ENCODE measurements around the gene TRPM7.
A peak's percentile ranks its signal among the peaks of the same experiment; 100 is the strongest.
"Not testable (repeated sequence)": the region's sequence is repeated elsewhere in the genome, so short reads cannot be mapped to it uniquely, and the experiment has no call there.

Gene TRPM7

GRCh38 chr15:50655555-50655954, 31.0 kb downstream of the TRPM7 start:
- DNase-seq (ENCODE audit: low read depth, low spot score) = no peak

DNA sequence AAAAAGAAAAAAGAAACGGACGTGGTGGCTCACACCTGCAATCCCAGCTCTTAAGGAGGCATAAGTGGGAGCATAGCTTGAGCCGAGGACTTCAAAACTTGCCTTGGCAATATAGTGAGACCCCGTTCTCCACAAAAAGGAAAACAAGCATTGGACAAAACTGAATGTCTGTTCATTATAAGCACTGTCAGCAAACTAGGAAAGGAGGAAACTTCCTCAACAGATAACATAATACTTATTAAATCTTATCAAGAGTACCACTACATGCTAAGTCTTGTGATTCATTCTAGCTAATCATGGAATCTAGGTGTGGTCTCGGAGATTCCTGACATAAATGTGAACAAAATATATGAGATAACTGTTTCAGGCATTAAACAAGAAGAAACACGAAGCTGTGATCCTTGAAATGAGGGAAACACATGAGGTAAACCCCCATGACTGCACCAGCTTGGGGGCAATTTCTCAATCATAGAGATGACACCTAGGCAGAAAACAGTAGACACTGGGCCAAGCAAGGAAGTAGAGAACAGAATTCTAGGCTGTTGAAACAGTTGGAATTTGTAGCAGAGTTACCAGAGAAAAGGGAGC, 33.3 kb downstream of the TRPM7 start:
- no peak for DNase-seq (ENCODE audit: low read depth, low spot score)

DNA sequence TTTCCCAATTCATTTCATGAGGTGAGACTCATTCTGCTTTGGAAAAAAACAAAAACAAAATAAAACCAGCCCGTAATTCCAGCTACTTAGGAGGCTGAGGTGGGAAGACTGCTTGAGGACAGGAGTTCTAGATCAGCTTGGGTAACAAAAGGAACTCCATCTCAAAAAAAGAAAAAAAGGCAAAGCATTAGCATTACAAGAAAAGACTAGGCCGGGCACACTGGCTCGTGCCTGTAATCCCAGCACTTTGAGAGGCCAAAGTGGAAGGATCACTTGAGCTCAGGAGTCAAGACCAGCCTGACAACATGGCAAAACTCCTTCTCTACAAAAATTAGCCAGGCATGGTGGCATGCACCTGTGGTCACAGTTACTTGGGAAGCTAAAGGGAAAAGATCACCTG, 33.9 kb downstream of the TRPM7 start:
- peak; percentile 59 for DNase-seq (ENCODE audit: low read depth, low spot score)

GRCh38 chr15:50641318-50641717, 45.3 kb downstream of the TRPM7 start:
- no peak for DNase-seq (ENCODE audit: low read depth, low spot score)

- DNase-seq (ENCODE audit: low read depth, low spot score) = no peak
Measured at GRCh38 chr15:50636146-50636545, 50.5 kb downstream of the TRPM7 start.

- DNase-seq (ENCODE audit: low read depth, low spot score) = no peak
Measured at GRCh38 chr15:50633653-50634052, 52.9 kb downstream of the TRPM7 start.

DNA sequence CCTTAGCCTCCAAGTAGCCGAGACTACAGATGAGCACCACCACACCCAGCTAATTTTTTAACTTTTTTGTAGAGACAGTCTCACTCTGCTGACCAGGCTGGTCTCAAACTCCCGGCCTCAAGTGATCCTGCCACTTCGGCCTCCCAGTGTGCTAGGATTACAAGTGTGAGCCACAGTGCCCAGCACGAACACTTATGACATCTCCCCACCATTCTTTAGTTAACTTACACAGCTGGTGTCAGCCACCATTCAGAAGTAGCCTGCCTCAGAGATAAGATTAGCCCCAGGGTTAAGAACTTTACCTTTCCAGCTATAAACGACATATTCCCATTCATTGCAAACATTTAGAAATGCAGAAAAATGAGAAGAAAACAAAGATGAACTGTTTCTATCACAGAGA, 58.2 kb downstream of the TRPM7 start:
- no peak for DNase-seq (ENCODE audit: low read depth, low spot score)

GRCh38 chr15:50627351-50628055, 59.1 kb downstream of the TRPM7 start:
- DNase-seq (ENCODE audit: low read depth, low spot score) = no peak

GRCh38 chr15:50624616-50625168, 61.9 kb downstream of the TRPM7 start:
- DNase-seq (ENCODE audit: low read depth, low spot score) = no peak

- not testable (repeated sequence) for DNase-seq (ENCODE audit: low read depth, low spot score)
Measured at GRCh38 chr15:50622361-50622943, 64.1 kb downstream of the TRPM7 start.

- DNase-seq (ENCODE audit: low read depth, low spot score) = not testable (repeated sequence)
Measured at GRCh38 chr15:50616960-50617359, 69.6 kb downstream of the TRPM7 start.

DNA sequence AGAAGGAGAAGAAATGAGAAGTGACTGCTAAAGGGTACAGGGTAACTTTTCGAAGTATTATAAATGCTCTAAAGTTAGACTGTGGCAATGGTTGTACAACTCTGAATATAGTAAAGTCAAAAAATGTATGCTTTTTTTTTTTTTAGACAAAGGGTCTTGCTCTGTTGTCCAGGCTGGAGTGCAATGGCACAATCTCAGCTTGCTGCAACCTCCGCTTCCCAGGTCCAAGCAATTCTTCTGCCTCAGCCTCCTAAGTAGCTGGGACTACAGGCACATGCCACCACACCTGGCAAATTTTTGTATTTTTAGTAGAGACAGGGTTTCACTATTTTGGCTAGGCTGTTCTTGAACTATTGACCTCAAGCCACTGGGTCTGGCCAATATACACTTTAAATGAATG, 70.0 kb downstream of the TRPM7 start:
- DNase-seq (ENCODE audit: low read depth, low spot score) = not testable (repeated sequence)

DNA sequence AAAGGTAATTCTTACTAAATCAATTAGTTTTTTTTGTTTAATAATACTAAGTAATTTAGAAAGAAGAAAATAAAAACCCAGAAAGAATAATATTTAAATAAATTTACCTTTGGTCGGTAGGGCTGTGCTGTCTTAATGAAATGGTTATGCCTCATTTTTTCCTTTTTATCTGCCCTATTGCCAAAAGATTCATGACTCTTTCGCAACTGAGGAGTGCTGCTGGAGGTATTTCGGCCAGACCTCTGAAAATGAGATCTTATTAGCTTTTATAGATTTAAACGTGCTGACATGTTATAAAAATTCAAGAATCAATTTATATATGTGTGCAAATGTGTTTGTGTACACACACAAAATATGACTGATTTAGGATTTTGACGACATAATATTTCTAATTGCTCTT, 73.0 kb downstream of the TRPM7 start:
- no peak for DNase-seq (ENCODE audit: low read depth, low spot score)

GRCh38 chr15:50607129-50607528, 79.5 kb downstream of the TRPM7 start:
- no peak for DNase-seq (ENCODE audit: low read depth, low spot score)

GRCh38 chr15:50605462-50605861, 81.1 kb downstream of the TRPM7 start:
- DNase-seq (ENCODE audit: low read depth, low spot score) = no peak

- DNase-seq (ENCODE audit: low read depth, low spot score) = not testable (repeated sequence)
Measured at GRCh38 chr15:50602028-50602427, 84.6 kb downstream of the TRPM7 start.

DNA sequence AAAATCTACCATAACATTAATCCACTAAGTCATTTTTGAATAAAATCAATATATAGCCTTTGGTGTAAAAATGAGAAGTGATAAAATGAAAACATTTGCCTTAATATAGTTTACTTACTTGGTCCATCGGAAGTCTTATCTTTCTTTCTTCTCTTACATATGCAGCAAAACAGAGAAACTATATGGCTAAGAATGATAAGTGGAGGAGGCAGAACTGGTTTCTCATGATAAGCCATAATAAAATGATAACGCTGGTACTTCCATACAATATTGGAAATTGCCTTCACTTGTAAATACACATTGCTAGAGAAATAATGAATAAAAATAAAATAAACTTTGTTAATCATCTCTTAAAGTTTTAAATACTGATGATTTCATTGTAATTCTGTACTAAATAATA, 92.3 kb downstream of the TRPM7 start:
- DNase-seq (ENCODE audit: low read depth, low spot score) = no peak

- DNase-seq (ENCODE audit: low read depth, low spot score) = no peak
Measured at GRCh38 chr15:50593761-50594160, 92.8 kb downstream of the TRPM7 start.

GRCh38 chr15:50590288-50590687, 96.3 kb downstream of the TRPM7 start:
- DNase-seq (ENCODE audit: low read depth, low spot score) = no peak

GRCh38 chr15:50577492-50577891, 109.1 kb downstream of the TRPM7 start:
- no peak for DNase-seq (ENCODE audit: low read depth, low spot score)

DNA sequence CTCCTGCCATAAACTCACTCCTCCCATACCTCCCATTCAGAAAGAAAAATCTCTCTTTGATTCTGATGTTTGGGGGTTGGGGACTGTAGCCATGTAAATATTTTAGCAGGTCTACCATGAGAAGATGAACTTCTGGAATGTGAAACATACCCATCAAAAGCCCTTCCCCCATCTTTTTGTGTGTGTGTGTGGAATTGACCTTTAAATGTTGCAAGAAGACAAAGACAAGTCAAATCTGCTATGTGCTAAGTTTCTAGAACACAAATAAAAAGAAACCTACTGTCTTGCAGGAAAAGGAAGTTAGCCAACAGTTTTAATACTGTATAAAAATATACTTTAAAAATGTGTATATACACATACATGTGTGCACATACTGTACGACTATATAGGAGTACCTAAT, 110.4 kb downstream of the TRPM7 start:
- no peak for DNase-seq (ENCODE audit: low read depth, low spot score)

GRCh38 chr15:50573842-50574241, 112.8 kb downstream of the TRPM7 start:
- DNase-seq (ENCODE audit: low read depth, low spot score) = not testable (repeated sequence)

GRCh38 chr15:50563756-50564155, 122.8 kb downstream of the TRPM7 start:
- DNase-seq (ENCODE audit: low read depth, low spot score) = no peak
